Activated CD4-positive, alpha-beta T cell treated with anti-CD3 and anti-CD28 coated beads, Interleukin-2, amount 10 ng/mL, durations not matched to agents 7 days and 5 days (primary cell): ENCODE data around the gene GNGT2. TPM values are rescaled to one million over a fixed set of nuclear protein-coding genes. Genes with fewer than 3 reads are reported as not detected.

Experiments
- CTCF ChIA-PET: fragments of 350-600 bp; sonication (Branson Sonifier 250); formaldehyde crosslinking; loops from one replicate; lab custom pipeline; 2021; ENCODE audit warnings: antibody characterized with exemption; lab: Charles Lee
- POLR2A ChIA-PET: fragments of 350-600 bp; sonication (Branson Sonifier 250); formaldehyde crosslinking; loops from one replicate; lab custom pipeline; 2021; ENCODE audit warnings: antibody characterized with exemption; lab: Charles Lee
- DNase-seq: peaks from one replicate; pipeline ENCODE4 v3.0.0-alpha.2; 2020
- H3K27ac Mint-ChIP-seq: one replicate; pipeline ENCODE4 v1.8.0; 2021; ENCODE audit warnings: mild to moderate bottlenecking, moderate library complexity, mixed read lengths
- H3K27me3 Mint-ChIP-seq: one replicate; pipeline ENCODE4 v1.8.0; 2021; ENCODE audit warnings: mixed read lengths
- H3K36me3 Mint-ChIP-seq: one replicate; pipeline ENCODE4 v1.8.0; 2021; ENCODE audit warnings: low read depth, mixed read lengths
- H3K4me1 Mint-ChIP-seq: one replicate; pipeline ENCODE4 v1.8.0; 2021; ENCODE audit warnings: mixed read lengths
- H3K4me3 Mint-ChIP-seq: one replicate; pipeline ENCODE4 v1.8.0; 2021; ENCODE audit warnings: mild to moderate bottlenecking, moderate library complexity, mixed read lengths
- H3K9me3 Mint-ChIP-seq: one replicate; pipeline ENCODE4 v1.8.0; 2021; ENCODE audit warnings: mixed read lengths
- total RNA-seq, 2 experiments: library from RNA; stranded (reverse); gene quantifications; one replicate each; pipeline ENCODE4 v1.2.3, GENCODE V29; 2021

GNGT2 gene
- total RNA-seq, 2 experiments from 2014 or later = 15.0 to 15.9 TPM

GRCh38 chr17:49216482-49216881 lies 6.1 kb upstream of the GNGT2 start:
- CTCF ChIA-PET = interaction anchor here (1.3 kb wide), 1 partner anchor 19 kb away, joined by 4 read pairs; no protein-coding TSS in a partner anchor
- no peaks in the 10 kb centered on the region for H3K9me3 Mint-ChIP-seq
- POLR2A ChIA-PET = no interaction called here

GRCh38 chr17:49214676-49215360 lies 4.4 kb upstream of the GNGT2 start:
- Mint-ChIP-seq H3K27me3 (no peaks in the 10 kb centered on the region), H3K4me3 (peak overlapping the region; percentile 57), H3K36me3 (peaks cover 53% of the 10 kb centered on the region), H3K4me1 (peaks cover 85% of the 10 kb centered on the region), H3K27ac (peak overlapping the region; percentile 31), H3K9me3 (no peaks in the 10 kb centered on the region)
- POLR2A ChIA-PET = interaction anchor here (0.6 to 0.7 kb wide), 2 partner anchors 21 to 536 kb away, joined by 3 to 5 read pairs; no protein-coding TSS in a partner anchor
- DNase-seq = no peak
- CTCF ChIA-PET = interaction anchor here (1.1 to 1.5 kb wide), 3 partner anchors 11 to 22 kb away, joined by 3 to 5 read pairs (median 5); no protein-coding TSS in a partner anchor

More at GRCh38 chr17:49216482-49216881, 6.1 kb upstream of the GNGT2 start:
- Mint-ChIP-seq H3K27me3 (no peaks in the 10 kb centered on the region), H3K4me1 (peaks cover 75% of the 10 kb centered on the region), H3K36me3 (peaks cover 54% of the 10 kb centered on the region), H3K27ac (peak overlapping the region; percentile 86), H3K4me3 (peak overlapping the region; percentile 62)
- DNase-seq = no peak

GRCh38 chr17:49213847-49214246 lies 3.5 kb upstream of the GNGT2 start:
- no peak for DNase-seq
- POLR2A ChIA-PET = no interaction called here
- CTCF ChIA-PET = interaction anchor here (1.4 kb wide), 1 partner anchor 15 kb away, joined by 3 read pairs; no protein-coding TSS in a partner anchor

GRCh38 chr17:49213399-49213798 lies 3.0 kb upstream of the GNGT2 start:
- H3K4me3 Mint-ChIP-seq = peak overlapping the region; percentile 95
- no peak overlapping the region for H3K27ac Mint-ChIP-seq
- DNase-seq = no peak
- no peaks in the 10 kb centered on the region for H3K27me3 Mint-ChIP-seq
- ChIA-PET POLR2A (no interaction called here), CTCF (interaction anchor here (1.4 kb wide), 1 partner anchor 15 kb away, joined by 3 read pairs; no protein-coding TSS in a partner anchor)
- peaks cover 44% of the 10 kb centered on the region for H3K36me3 Mint-ChIP-seq
- no peaks in the 10 kb centered on the region for H3K9me3 Mint-ChIP-seq
- peaks cover 86% of the 10 kb centered on the region for H3K4me1 Mint-ChIP-seq

More at GRCh38 chr17:49213847-49214246, 3.5 kb upstream of the GNGT2 start:
- H3K9me3 Mint-ChIP-seq = no peaks in the 10 kb centered on the region
- peak overlapping the region; percentile 95 for H3K4me3 Mint-ChIP-seq
- no peaks in the 10 kb centered on the region for H3K27me3 Mint-ChIP-seq
- no peak overlapping the region for H3K27ac Mint-ChIP-seq
- peaks cover 85% of the 10 kb centered on the region for H3K4me1 Mint-ChIP-seq
- H3K36me3 Mint-ChIP-seq = peaks cover 45% of the 10 kb centered on the region

- Mint-ChIP-seq H3K36me3 (peaks cover 26% of the 10 kb centered on the region), H3K9me3 (no peaks in the 10 kb centered on the region), H3K4me1 (peaks cover 58% of the 10 kb centered on the region), H3K27ac (peak overlapping the region; percentile 60), H3K27me3 (no peaks in the 10 kb centered on the region), H3K4me3 (peak overlapping the region; percentile 95)
- ChIA-PET POLR2A (interaction anchor here (1.0 kb wide), 2 partner anchors 10 to 17 kb away, joined by 3 to 4 read pairs; no protein-coding TSS in a partner anchor), CTCF (interaction anchor here (0.6 to 4.1 kb wide), 7 partner anchors 8 to 23 kb away, joined by 3 to 23 read pairs (median 3); no protein-coding TSS in a partner anchor)
- no peak for DNase-seq
These were observed 1.3 kb downstream of the GNGT2 start for GRCh38 chr17:49209061-49209571.

DNA sequence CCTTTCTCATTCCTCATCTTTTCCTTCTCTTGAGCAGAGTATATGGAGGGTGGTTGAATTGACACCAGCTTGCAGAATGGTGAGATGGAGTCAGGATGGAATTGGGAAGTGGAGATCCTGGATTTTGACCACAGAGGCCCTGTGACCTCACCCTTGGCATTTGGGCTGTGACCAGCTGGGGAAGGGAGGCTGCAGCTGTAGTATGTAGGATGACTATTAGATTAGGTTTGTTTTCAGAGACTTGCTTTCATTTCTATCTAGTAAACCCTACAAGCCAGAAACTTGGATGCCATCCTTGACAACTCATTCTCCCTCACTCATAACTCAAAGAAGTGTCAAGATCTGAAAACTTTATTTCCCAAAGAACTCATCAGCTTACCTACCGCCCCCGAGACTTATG lies 5.9 kb downstream of the GNGT2 start:
- no peak for DNase-seq
- ChIA-PET POLR2A (no interaction called here), CTCF (interaction anchor here (0.6 to 1.8 kb wide), 7 partner anchors 10 to 753 kb away, joined by 3 to 4 read pairs (median 3); no protein-coding TSS in a partner anchor)
- Mint-ChIP-seq H3K4me1 (peaks cover 19% of the 10 kb centered on the region), H3K9me3 (no peaks in the 10 kb centered on the region), H3K4me3 (no peak overlapping the region), H3K27ac (no peak overlapping the region), H3K36me3 (peaks cover 12% of the 10 kb centered on the region), H3K27me3 (no peaks in the 10 kb centered on the region)

DNA sequence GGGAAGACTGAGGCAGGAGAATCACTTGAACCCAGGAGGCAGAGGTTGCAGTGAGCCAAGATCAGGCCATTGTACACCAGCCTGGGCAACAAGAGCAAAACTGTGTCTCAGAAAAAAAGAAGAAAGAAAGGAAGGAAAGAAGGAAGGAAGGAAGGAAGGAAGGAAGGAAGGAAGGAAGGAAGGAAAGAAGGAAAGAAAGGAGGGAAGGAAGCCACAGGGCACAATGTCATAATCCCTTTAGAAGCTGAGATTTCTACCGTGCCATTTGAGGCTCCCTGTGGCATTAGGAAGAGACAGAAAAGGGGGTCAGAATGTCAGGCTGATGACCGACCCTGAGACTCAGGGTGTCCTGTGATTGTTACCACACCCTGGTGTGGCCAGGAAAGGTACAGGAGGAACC lies 6.6 kb downstream of the GNGT2 start:
- H3K27me3 Mint-ChIP-seq = no peaks in the 10 kb centered on the region
- CTCF ChIA-PET = interaction anchor here (0.7 to 1.8 kb wide), 4 partner anchors 10 to 19 kb away, joined by 3 to 4 read pairs (median 4); no protein-coding TSS in a partner anchor
- H3K36me3 Mint-ChIP-seq = peaks cover 12% of the 10 kb centered on the region
- peak overlapping the region; percentile 59 for H3K27ac Mint-ChIP-seq
- H3K4me3 Mint-ChIP-seq = no peak overlapping the region
- DNase-seq = no peak
- POLR2A ChIA-PET = no interaction called here
- H3K9me3 Mint-ChIP-seq = no peaks in the 10 kb centered on the region
- peaks cover 12% of the 10 kb centered on the region for H3K4me1 Mint-ChIP-seq

DNA sequence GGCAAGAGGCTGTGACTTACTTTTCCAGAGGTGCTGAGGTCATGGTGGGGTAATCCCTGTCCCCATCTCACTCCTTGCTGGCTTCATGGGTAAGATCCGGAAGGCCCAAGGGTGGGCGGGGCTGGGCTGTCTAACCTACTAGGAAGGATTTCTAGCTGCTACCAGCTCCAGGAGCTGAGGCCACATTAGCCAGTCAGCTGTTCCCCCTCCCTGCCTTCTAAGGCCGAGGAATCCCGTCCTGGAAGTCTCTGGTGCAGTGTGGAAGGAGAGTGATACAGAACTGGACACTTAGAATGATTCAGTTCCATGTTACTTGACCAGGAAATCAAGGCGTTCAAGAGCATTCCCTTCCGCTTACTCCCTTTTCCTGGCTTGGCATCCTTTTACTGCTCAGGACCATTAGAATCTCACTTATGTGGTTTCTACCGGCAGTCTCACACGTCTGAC lies 8.9 kb downstream of the GNGT2 start:
- Mint-ChIP-seq H3K27ac (no peak overlapping the region), H3K4me1 (peaks cover 6% of the 10 kb centered on the region), H3K36me3 (peaks cover 5% of the 10 kb centered on the region), H3K9me3 (no peaks in the 10 kb centered on the region), H3K27me3 (no peaks in the 10 kb centered on the region), H3K4me3 (no peak overlapping the region)
- POLR2A ChIA-PET = no interaction called here
- no peak for DNase-seq
- CTCF ChIA-PET = interaction anchor here (0.9 to 1.4 kb wide), 2 partner anchors 8 to 9 kb away, joined by 3 read pairs; no protein-coding TSS in a partner anchor

DNA sequence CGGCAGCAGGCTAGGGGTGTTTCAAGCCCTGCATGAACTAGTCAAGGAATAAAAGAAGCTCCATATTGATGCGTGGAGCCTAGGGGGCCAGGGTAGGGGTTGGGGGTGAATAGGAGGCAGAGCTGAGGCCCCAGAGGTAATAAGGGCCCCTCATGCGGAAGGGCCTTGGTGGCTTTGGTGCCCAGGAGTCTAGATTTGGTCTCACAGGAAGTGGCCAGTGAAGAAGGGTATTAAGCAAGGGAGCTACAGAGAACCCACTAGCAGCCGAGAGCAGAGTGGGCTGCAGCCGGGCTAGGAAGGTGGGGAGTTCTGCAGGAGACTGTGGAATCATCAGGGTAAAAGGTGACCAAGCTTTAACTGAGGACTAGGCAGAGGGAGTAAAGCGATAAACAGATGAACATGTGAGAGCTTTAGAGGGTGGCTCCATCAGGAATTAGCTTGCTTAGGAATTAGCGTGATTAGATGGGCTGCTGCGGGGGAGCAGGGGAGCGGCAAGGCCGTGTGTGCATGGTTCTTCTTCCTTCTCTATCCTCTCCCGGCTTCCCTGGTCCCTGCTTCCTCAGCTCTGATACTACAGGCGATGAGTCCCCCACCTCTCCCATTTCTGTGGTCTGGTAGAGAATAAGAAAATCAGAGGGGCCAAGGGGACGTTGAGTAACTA lies 9.8 kb downstream of the GNGT2 start:
- CTCF ChIA-PET = interaction anchor here (0.7 to 1.8 kb wide), 5 partner anchors 9 to 15 kb away, joined by 3 to 15 read pairs (median 3); no protein-coding TSS in a partner anchor
- POLR2A ChIA-PET = interaction anchor here (0.6 kb wide), 1 partner anchor 282 kb away, joined by 3 read pairs; no protein-coding TSS in a partner anchor
- Mint-ChIP-seq H3K27ac (no peak overlapping the region), H3K4me3 (no peak overlapping the region), H3K27me3 (no peaks in the 10 kb centered on the region), H3K36me3 (no peaks in the 10 kb centered on the region), H3K4me1 (peaks cover 13% of the 10 kb centered on the region), H3K9me3 (no peaks in the 10 kb centered on the region)
- DNase-seq = no peak

DNA sequence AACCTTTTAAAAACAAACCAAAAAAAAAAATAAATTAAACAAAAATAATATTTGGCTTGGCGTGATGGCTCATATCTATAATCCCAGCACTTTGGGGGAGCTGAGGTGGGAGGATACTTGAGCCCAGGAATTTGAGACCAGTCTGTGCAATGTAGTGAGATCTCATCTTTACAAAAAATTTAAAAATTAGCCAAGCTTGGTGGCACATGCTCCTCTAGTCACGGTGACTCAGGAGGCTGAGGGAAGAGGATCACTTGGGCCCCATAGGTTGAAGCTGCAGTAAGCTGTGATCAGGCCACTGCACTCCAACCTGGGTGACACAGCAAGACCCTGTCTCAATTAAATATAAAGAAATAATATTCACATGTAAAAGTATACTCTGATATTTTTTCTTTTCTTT lies 12.2 kb downstream of the GNGT2 start:
- Mint-ChIP-seq H3K4me1 (peaks cover 30% of the 10 kb centered on the region), H3K9me3 (no peaks in the 10 kb centered on the region), H3K27ac (no peak overlapping the region), H3K27me3 (no peaks in the 10 kb centered on the region), H3K4me3 (no peak overlapping the region), H3K36me3 (no peaks in the 10 kb centered on the region)
- DNase-seq = no peak
- ChIA-PET CTCF (interaction anchor here (1.0 to 1.6 kb wide), 4 partner anchors 15 to 28 kb away, joined by 3 to 5 read pairs (median 4); no protein-coding TSS in a partner anchor), POLR2A (no interaction called here)

GRCh38 chr17:49197346-49197998 lies 12.9 kb downstream of the GNGT2 start:
- H3K27ac Mint-ChIP-seq = no peak overlapping the region

DNA sequence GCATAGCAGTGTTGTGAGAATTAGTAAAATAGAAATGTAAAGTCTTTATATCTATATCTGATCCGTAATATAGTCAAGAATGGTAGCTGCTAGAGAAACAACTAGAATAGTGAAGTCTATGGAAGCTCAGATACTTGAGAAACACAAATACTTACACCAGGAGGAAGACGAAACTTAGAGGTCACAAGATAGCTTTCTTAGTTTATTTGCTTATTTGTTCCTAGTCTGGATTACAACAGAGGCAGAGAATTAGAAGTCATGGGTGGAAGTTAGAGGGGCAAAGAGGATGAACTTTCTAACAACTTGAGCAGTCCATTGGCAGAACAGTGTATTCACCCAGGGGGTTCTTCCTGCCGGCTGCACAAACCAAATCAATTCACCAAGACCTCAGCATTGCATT lies 13.9 kb downstream of the GNGT2 start:
- Mint-ChIP-seq H3K36me3 (no peaks in the 10 kb centered on the region), H3K27me3 (no peaks in the 10 kb centered on the region), H3K4me3 (no peak overlapping the region), H3K9me3 (no peaks in the 10 kb centered on the region), H3K4me1 (peaks cover 39% of the 10 kb centered on the region), H3K27ac (no peak overlapping the region)
- DNase-seq = no peak
- POLR2A ChIA-PET = no interaction called here
- CTCF ChIA-PET = interaction anchor here (1.0 kb wide), 1 partner anchor 13 kb away, joined by 3 read pairs; no protein-coding TSS in a partner anchor

More at GRCh38 chr17:49197346-49197998, 12.9 kb downstream of the GNGT2 start:
- Mint-ChIP-seq H3K36me3 (no peaks in the 10 kb centered on the region), H3K9me3 (no peaks in the 10 kb centered on the region), H3K27me3 (no peaks in the 10 kb centered on the region), H3K4me3 (no peak overlapping the region), H3K4me1 (peaks cover 37% of the 10 kb centered on the region)
- CTCF ChIA-PET = interaction anchor here (1.1 to 1.6 kb wide), 3 partner anchors 19 to 29 kb away, joined by 3 to 5 read pairs (median 4); no protein-coding TSS in a partner anchor
- POLR2A ChIA-PET = no interaction called here
- peak; percentile 12 for DNase-seq
